Natural killer cell (primary cell): ENCODE results near the gene CDH16. TPM values are rescaled to one million over a fixed set of nuclear protein-coding genes. Genes with fewer than 3 reads are reported as not detected.

Source experiments
- ATAC-seq, 3 donors: fragments of 150-1000 bp in 2 of 3; fragments of 200-7000 bp in 1 of 3; cut with Tn5 transposase; 1 replicate in 1 of 3; 2 replicates in 2 of 3; pipeline ENCODE4 v1.10.0; 2021; ENCODE audit warnings: mild to moderate bottlenecking in 2 of 3, moderate library complexity in 2 of 3
- DNase-seq, 2 donors: peaks; one replicate each; pipeline versions ENCODE4 v3.0.0 to v3.0.0-alpha.2; 2013 to 2021; ENCODE audit warnings: mixed read lengths in 1 of 2
- H3K27ac ChIP-seq: one replicate; pipeline ENCODE4 v1.5.1; 2013; ENCODE audit warnings: mild to moderate bottlenecking, low read length
- H3K27me3 ChIP-seq: one replicate; pipeline ENCODE4 v1.6.1; 2013; ENCODE audit warnings: low read length; ENCODE audit not compliant: control insufficient read depth, insufficient read depth
- H3K36me3 ChIP-seq: one replicate; pipeline ENCODE4 v1.6.1; 2013; ENCODE audit warnings: low read length; ENCODE audit not compliant: control insufficient read depth, insufficient read depth
- H3K4me1 ChIP-seq: one replicate; pipeline ENCODE4 v1.6.1; 2013; ENCODE audit warnings: low read length; ENCODE audit not compliant: control insufficient read depth, insufficient read depth
- H3K4me3 ChIP-seq: one replicate; pipeline ENCODE4 v1.5.1; 2013; ENCODE audit warnings: low read length
- H3K9me3 ChIP-seq: one replicate; pipeline ENCODE4 v1.6.1; 2013; ENCODE audit warnings: low read length; ENCODE audit not compliant: control insufficient read depth, insufficient read depth
- H3K27ac Mint-ChIP-seq, 2 donors: one replicate each; pipeline ENCODE4 v1.8.0; 2022; ENCODE audit warnings: mild to moderate bottlenecking in 2 of 2, mixed read lengths in 2 of 2, moderate library complexity in 1 of 2
- H3K27me3 Mint-ChIP-seq, 2 donors: one replicate each; pipeline ENCODE4 v1.8.0; 2022; ENCODE audit warnings: low read depth in 2 of 2, mixed read lengths in 2 of 2
- H3K36me3 Mint-ChIP-seq: one replicate; pipeline ENCODE4 v1.8.0; 2022; ENCODE audit warnings: mixed read lengths
- H3K4me1 Mint-ChIP-seq, 2 donors: one replicate each; pipeline ENCODE4 v1.8.0; 2022; ENCODE audit warnings: mixed read lengths in 2 of 2
- H3K4me3 Mint-ChIP-seq: one replicate; pipeline ENCODE4 v1.8.0; 2022; ENCODE audit warnings: mild to moderate bottlenecking, moderate library complexity, mixed read lengths
- H3K9me3 Mint-ChIP-seq, 2 donors: one replicate each; pipeline ENCODE4 v1.8.0; 2022; ENCODE audit warnings: mixed read lengths in 2 of 2
- WGBS: methylation state at CpG from one replicate; pipeline ENCODE4 v1.1.7; 2013; ENCODE audit warnings: missing lambda C conversion rate; ENCODE audit not compliant: insufficient coverage; 5-methylcytosine and 5-hydroxymethylcytosine counted together
- intact Hi-C: fragments of 100-400 bp; cut with micrococcal nuclease; formaldehyde crosslinking; loops from one replicate; pipeline ENCODE4 v1.14.2; 2022
- total RNA-seq, 4 donors: library from RNA; stranded (reverse); fragments of 120-200 nt in 1 of 4; gene quantifications; one replicate each; pipeline versions ENCODE4 v1.2.3 to v1.2.4, GENCODE V29; 2013 to 2022
- TF ChIP-seq, protein P1 (sequence below): fragments of 200-600 bp; IDR thresholded peaks from one replicate; pipeline ENCODE4 v1.8.0; 2022; ENCODE audit warnings: antibody characterized with exemption

Gene CDH16
- total RNA-seq, 3 donors from 2014 or later (not counting 1 experiment from before 2014, with no cell fraction given), result not detected

DNA sequence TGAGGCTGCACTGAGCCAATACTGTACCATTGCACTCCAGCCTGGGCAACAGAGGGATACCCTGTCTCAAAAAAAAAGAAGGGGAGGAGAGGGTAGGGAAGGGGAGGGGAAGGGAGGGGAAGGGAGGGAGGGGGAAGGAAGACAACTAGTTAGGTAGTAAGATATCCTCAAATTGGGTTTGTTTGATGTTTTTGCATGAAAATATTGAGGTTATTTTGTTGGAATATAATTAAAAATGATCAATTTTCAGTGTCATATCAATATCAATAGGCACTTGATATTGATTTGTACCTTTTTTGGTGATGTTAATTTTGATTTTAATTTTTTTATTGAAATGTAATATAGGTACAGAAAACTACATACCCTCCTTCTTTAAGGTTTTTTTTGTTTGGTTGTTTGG is 55.0 kb downstream of the CDH16 start:
- Mint-ChIP-seq H3K9me3 (no peaks in the 10 kb centered on the region), H3K4me1 (peaks cover 7 to 11% of the 10 kb centered on the region in 2 donors), H3K27ac (no peak overlapping the region), H3K4me3 (no peak overlapping the region), H3K36me3 (no peaks in the 10 kb centered on the region), H3K27me3 (no peaks in the 10 kb centered on the region)
- Histone ChIP-seq H3K4me3 (no peak overlapping the region), H3K27ac (no peak overlapping the region), H3K9me3 (no peaks in the 10 kb centered on the region), H3K4me1 (peaks cover 6% of the 10 kb centered on the region), H3K36me3 (no peaks in the 10 kb centered on the region), H3K27me3 (no peaks in the 10 kb centered on the region)
- TF ChIP-seq, protein P1, sequence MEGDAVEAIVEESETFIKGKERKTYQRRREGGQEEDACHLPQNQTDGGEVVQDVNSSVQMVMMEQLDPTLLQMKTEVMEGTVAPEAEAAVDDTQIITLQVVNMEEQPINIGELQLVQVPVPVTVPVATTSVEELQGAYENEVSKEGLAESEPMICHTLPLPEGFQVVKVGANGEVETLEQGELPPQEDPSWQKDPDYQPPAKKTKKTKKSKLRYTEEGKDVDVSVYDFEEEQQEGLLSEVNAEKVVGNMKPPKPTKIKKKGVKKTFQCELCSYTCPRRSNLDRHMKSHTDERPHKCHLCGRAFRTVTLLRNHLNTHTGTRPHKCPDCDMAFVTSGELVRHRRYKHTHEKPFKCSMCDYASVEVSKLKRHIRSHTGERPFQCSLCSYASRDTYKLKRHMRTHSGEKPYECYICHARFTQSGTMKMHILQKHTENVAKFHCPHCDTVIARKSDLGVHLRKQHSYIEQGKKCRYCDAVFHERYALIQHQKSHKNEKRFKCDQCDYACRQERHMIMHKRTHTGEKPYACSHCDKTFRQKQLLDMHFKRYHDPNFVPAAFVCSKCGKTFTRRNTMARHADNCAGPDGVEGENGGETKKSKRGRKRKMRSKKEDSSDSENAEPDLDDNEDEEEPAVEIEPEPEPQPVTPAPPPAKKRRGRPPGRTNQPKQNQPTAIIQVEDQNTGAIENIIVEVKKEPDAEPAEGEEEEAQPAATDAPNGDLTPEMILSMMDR, result no peak
- no peak for ATAC-seq
- DNase-seq, result no peak
- intact Hi-C loops, result no loop called here

DNA sequence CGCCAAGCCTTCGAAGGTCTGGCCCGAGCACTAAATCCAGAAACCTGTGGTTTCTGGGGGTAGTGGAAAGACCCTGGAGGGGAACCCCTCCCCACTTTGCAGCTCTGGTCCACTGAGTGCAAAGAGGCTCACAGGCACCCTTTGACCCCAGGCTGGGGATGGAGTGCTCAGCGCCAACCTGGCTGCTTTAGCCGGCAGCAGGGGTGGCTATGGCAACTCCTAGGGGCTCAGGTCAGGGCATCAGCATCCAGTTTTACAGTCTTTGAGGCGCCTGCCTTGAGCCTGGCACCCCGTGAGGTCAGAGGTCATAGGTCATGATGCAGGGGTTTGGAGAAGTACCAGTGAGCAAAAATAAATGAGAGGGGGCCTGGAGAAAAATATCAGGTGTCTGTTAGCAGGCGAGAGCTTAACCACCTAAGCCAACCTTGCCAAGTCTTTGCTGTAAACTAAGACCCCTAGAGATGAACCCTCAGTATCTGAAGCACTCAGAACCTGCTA is 56.6 kb downstream of the CDH16 start:
- no peaks in the 10 kb centered on the region for H3K36me3 ChIP-seq
- ATAC-seq, result no peak
- H3K4me3 Mint-ChIP-seq, result no peak overlapping the region
- intact Hi-C loops, result no loop called here
- no peaks in the 10 kb centered on the region for H3K9me3 Mint-ChIP-seq
- 92% methylated on average over 8 of the region's 8 CpGs for WGBS
- TF ChIP-seq, protein P1, result no peak
- no peaks in the 10 kb centered on the region for H3K27me3 ChIP-seq
- no peak overlapping the region for H3K27ac ChIP-seq
- no peaks in the 10 kb centered on the region for H3K27me3 Mint-ChIP-seq
- peaks cover 0 to 2% of the 10 kb centered on the region in 2 donors for H3K4me1 Mint-ChIP-seq
- H3K27ac Mint-ChIP-seq, result no peak overlapping the region
- no peak overlapping the region for H3K4me3 ChIP-seq
- H3K9me3 ChIP-seq, result no peaks in the 10 kb centered on the region
- no peaks in the 10 kb centered on the region for H3K4me1 ChIP-seq
- DNase-seq, result no peak
- H3K36me3 Mint-ChIP-seq, result no peaks in the 10 kb centered on the region

DNA sequence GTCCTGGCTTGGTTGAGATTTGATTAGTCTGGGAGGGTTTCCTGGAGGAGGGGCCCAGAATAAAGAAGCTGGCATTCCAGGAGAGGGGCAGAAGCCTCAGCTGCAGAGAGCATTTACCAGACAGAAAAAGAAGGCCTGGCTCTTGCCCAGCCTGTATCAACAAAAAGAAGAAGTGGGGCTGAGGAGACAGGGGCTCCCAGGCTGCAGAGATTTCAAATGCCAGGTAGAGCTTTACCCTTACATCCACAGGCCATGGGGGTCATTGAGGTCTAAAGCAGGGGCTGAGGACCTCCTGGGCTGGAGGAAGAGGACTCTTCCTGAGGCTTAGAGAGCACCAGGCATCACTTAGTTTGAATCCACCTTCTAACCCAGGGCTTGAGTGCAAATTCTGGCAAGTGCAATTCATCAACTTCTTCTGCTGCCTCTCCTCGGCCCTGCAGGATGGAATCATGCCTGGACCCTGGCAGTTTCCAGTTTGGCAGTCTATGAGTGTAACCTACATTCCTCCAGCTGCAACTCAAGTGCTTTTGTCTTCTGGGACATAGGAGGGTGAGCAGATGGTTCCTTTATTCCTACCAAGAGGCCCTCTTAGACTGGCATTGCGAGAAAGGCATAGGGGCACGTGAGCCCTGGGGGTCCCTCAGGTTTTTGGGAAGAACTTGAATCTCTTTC is 59.2 kb downstream of the CDH16 start:
- no peak overlapping the region for H3K27ac ChIP-seq
- no peaks in the 10 kb centered on the region for H3K9me3 Mint-ChIP-seq
- no peaks in the 10 kb centered on the region for H3K36me3 Mint-ChIP-seq
- H3K4me3 Mint-ChIP-seq, result no peak overlapping the region
- TF ChIP-seq, protein P1, result no peak
- intact Hi-C loops, result no loop called here
- no peak for ATAC-seq
- no peaks in the 10 kb centered on the region for H3K36me3 ChIP-seq
- H3K27ac Mint-ChIP-seq, result no peak overlapping the region
- WGBS, result 98% methylated on average over 3 of the region's 3 CpGs
- no peak overlapping the region for H3K4me3 ChIP-seq
- peaks cover 0 to 3% of the 10 kb centered on the region in 2 donors for H3K4me1 Mint-ChIP-seq
- H3K27me3 ChIP-seq, result no peaks in the 10 kb centered on the region
- H3K27me3 Mint-ChIP-seq, result no peaks in the 10 kb centered on the region
- DNase-seq, result no peak
- no peaks in the 10 kb centered on the region for H3K9me3 ChIP-seq
- no peaks in the 10 kb centered on the region for H3K4me1 ChIP-seq
